Activated naive CD4-positive, alpha-beta T cell treated with Interleukin-2 at 50 U/mL for 16 hours (primary cell): Measurements from ENCODE around the gene PSMB4.
"Not testable (repeated sequence)": the region's sequence is repeated elsewhere in the genome, so short reads cannot be mapped to it uniquely, and the experiment has no call there.

Experiments used
- DNase-seq: peaks from one replicate; pipeline ENCODE4 v3.0.0-alpha.2; 2020

The PSMB4 gene

DNA sequence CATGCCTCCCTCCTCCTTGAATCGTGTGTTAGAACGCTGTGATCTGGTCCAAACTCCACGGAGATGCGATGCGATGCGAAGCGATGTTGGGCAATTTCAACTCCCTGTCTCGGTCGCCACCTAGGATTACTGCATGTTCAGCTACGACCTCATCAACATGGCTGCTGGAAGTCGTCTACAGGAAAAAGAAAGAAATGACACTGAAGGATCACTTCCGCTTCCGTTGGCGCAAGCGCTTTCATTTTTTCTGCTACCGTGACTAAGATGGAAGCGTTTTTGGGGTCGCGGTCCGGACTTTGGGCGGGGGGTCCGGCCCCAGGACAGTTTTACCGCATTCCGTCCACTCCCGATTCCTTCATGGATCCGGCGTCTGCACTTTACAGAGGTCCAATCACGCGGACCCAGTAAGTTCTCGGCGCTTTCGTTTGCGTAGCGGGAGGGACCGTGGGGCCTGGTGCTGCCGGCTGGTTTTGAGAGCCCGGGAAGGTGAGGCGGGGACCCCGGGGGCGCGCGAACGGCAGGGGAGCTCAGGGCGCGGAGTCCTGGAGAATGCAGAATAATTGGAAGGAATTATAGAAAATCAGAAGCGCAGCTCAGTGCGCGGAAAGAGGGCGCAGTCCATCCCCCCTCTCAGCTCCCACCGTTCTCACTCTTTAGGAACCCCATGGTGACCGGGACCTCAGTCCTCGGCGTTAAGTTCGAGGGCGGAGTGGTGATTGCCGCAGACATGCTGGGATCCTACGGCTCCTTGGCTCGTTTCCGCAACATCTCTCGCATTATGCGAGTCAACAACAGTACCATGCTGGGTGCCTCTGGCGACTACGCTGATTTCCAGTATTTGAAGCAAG is at the start of gene PSMB4:
PSMB4 (plus strand) TSS at position 250 of the 848 bp plus-strand sequence; CDS start at position 265, 15 bp downstream.
- DNase-seq: peak; percentile 83

DNA sequence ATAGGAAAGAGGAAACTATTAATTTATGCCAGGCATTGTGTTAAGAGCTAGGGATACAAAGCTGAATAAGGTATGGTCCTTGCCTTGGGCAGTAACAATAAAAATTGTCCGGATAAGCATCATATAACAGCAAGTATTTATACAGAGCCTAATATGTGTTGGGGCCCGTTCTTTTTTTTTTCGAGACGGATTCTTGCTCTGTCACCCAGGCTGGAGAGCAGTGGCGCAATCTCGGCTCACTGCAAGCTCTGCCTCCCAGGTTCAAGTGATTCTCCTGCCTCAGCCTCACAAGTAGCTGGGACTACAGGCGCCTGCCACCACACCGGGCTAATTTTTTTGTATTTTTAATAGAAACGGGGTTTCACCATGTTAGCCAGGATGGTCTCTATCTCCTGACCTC is 49.0 kb upstream of the PSMB4 start:
- not testable (repeated sequence) for DNase-seq

DNA sequence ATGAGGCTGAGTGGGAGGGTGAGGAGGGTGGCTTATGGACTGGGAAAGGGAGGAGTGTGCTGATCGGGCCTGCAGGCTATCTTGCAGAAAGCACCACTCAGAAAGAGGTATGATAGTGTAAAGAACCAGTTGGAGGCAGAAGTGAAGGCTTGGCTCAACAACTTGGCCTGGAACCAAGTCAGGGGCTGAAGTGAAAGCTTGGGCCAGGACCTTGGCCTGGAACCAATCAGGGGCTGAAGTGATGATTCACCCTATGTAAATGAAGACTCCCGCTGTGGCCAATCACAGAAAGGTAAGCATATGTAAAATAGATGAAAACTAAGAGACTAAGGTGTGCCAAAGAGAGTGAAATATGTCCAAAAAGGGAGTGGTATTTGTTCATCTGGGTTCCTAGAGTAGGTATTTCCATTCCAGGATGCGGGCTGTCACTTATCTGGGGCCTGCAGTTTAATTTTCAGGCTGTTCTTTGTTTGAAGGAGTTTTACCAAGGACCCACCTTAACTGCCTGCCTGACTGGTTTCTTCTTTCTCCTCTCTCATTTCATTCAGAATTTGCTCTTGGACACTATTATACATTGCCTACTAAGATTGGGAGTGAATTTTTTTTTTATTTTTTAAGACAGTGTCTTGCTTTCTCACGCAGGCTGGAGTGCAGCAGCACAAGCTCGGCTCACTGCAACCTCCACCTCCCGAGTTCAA is 47.2 kb upstream of the PSMB4 start:
- no peak for DNase-seq

DNA sequence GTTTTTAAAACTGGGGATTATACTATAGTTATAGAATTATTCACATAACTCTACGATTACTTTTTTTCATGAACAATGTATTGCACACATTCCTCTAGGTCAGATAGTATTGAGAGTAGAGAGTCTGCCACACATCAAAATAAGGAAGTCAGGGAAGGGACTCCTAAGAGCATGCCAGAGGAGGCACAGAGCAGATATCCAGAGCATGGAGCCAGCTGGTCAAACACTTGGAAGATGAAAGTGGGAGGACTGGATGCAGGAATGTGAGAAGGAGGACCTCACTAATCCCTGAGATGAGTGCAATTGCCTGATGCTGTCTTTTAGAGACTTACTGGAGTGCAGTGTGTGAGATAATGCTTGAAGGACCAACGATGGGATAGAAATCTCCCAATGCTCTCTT is 42.7 kb upstream of the PSMB4 start:
- no peak for DNase-seq

DNA sequence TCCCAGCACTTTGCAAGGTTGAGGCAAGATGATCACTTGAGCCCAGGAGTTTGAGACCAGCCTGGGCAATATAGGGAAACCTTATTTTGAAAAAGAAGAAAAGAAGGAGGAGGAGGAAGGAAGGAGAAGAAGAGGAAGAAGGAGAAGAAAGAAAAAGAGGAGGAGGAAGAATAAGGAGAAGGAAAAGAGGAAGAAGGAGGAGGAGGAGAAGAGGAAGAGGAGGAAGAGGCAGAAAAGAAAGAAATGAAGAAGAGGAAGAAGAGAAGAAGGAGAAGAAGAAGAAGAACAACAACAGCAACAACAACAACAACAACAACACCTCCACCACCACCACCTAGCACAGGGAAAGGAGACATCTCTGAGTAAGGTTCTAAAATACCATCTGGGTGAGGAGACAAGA is 37.5 kb upstream of the PSMB4 start:
- no peak for DNase-seq

DNA sequence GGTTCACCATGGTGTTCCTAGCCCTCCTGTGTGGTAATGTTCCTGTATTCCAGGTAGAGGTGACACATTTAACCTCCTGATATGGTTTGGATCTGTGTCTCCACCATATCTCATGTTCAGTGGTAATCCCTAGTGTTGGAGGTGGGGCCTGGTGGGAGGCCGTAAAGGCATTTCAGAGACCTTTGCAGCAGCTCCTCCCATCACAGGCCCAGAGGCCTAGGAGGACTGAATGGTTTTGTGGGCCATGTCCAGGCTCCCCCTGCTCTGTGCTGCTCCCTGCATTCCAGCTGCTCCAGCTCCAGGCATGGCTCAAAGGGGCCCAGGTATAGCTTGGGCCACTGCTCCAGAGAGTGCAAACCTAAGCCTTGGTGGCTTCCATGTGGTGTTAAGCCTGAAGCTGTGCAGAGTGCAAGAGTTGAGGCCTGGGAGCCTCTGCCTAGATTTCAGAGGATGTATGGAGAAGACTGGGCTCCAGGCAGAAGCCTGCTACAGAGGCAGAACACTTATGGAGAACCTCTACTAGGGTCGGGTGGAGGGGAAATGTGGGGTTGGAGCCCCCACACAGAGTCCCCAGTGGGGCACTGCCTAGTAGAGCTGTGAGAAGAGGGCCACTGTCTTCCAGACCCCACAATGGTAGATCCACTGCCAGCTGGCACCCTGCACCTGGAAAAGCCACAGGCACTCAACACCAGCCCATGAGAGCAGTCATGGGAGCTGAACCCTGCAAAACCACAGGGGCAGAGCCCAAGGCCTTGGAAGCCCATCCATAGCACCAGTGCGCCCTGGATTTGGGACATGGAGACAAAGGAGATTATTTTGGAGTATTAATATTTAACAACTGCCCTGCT is 36.8 kb upstream of the PSMB4 start:
- no peak for DNase-seq

DNA sequence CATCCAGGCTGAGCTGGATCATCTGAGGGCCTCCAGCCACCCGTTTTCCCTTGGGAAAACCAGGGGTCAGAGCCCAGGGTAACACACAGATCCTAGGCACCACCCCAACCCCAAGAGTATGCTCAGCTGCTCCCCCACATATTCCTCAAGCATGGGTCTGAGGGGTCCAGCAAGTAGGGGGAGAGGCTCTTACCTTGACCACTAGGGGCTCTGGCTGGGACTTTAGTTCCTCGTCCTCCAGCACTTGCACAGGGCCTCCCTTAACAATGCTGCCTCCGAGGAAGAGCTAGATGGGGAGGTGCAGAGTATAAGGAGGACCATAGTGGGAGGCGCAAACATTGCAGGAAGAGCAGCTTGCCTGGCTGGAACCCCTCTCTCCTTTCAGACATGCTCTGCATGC is 34.4 kb upstream of the PSMB4 start:
- DNase-seq: no peak

DNA sequence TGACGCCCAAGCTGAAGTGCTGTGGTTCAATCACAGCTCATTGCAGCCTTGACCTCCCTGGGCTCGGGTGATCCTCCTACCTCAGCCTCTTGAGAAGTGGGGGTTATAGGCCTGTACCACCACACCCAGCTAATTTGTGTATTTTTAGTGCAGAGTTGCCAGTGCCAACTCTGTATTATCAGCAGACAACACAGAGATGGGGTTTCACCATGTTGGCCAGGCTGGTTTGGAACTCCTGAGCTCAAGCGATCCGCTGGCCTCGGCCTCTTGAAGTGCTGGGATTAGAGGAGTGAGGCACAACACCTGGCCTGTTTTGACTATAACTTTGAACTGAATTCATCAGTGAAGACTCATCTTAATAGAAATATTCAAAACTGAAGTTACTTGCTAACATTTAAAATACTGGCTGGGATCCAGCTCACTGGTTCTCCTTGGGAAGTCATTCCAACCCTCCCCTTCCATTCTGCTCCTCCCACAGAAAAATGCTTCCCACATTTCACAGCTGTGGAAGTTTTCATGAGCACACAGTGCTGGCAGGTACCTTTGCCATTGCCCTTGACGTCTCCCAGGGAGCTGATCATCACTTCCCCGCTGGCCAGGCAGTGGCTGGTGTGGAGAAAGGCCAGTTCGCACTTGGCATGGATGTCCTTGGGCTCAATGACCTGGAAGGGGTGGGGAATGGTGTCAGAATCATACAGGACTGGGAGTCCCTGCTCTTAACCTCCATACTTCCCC is 31.5 kb upstream of the PSMB4 start:
- DNase-seq: no peak

DNA sequence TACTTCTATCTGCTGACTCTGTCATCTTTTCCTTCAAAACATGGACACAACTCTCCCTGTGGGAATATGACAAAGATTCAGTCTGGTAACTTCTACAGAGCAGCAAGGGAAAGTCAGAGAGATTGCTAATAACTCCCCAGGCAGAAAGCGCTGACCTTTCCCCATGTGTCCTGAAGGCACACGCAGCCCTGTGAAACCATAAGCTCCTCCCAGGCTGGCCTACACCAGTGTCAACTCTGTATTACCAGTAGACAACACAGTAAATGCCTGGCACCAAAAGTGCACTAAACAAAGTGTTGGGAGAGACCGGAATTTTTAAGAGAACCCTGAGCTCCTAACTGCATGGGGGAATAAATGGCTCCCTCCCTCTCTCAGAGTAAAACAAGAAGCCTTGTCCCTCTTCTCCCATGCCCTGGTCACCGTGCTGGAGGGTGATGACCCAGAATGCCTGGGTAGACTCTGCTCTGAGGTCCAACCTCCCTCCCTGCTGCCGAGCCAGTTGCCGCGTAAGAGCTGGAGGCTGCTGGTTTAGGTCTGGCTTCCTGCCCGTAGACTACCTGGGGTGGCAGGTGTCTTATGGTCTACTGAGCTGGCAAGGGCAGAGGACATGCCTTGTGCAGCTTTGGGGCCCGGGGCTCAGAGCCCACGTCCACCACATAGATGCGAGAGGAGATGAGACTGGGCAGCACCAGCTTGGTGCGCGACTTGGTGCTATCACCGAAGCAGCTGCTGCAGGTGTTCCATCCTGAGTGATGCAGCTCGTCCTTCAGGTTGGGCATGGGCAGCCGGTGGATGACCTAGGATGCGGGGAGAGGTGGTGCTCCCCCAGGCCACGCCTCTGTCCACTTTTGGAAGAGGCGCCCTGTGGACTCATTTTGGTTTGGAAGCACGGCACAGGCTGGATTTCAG is 30.7 kb upstream of the PSMB4 start:
- DNase-seq: no peak

DNA sequence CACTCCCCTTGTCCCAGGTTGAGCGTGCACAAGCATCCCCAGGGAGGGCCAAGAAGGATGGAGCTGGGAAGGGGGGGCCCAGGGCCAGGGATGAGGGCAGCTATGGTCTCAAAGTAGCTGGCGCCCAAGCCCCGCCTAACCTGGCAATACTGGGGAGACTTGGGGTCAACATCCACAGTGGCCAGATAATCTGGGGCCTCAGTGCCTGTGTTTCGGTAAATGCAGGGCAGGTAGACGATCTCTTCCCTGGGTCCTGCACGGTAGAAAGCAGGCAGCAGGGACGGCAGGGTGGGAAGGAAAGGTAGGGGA is 30.1 kb upstream of the PSMB4 start:
- DNase-seq: no peak

DNA sequence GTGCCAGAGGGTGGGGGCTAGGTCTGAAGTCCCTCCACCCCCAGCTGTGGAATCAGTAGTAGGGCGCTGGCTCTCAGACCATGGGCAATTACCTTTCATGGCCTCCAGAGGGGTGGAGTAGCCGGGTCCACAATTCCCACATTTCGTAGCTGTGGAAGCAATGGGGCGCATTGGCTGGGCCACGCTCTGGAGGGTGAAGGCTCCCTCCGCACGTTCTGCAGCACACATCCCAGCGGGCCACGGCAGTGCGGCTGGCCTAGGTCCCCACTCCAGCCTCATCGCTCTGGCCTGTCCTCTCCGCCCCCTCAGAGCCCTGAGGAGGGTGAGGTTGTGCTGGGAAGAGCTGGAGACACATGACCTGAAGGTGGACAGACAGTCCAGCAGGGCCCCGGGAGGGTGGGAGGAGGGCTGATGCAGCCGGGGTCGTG is 29.7 kb upstream of the PSMB4 start:
- DNase-seq: no peak

DNA sequence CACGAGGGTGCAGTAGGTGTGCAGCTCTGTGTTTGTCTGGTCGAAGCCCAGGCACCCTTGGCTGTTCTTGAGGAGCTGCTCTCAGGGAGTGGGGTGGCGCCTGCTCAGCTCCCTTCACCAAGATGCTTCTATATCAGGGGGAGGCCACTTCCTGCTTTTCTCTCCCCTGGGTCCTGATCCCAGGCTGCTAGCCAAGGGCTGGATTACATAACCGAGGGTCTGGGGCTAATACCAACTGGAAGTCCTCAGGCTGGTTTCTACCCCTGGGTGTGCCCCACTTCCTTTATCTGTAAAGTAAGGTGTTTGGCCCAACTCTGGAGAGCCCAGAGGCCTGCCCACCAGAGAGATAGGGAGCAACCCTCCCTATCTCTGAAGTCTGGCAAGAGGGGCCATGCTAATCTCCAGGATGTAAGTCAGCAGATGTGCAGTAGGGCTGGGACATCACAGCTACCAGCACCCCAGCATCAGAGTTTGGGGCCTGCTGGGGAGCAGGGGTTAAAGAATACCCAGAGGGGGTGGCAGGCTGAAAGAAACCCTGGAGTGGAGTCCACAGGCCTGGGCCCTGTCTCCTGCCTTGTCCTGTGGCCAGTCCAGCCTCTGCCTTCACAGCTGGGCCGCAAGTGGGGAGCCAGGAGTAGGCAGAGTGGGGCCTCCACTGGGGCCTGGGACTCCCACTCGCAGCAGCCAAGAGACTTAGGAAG is 29.0 kb upstream of the PSMB4 start:
- DNase-seq: no peak

DNA sequence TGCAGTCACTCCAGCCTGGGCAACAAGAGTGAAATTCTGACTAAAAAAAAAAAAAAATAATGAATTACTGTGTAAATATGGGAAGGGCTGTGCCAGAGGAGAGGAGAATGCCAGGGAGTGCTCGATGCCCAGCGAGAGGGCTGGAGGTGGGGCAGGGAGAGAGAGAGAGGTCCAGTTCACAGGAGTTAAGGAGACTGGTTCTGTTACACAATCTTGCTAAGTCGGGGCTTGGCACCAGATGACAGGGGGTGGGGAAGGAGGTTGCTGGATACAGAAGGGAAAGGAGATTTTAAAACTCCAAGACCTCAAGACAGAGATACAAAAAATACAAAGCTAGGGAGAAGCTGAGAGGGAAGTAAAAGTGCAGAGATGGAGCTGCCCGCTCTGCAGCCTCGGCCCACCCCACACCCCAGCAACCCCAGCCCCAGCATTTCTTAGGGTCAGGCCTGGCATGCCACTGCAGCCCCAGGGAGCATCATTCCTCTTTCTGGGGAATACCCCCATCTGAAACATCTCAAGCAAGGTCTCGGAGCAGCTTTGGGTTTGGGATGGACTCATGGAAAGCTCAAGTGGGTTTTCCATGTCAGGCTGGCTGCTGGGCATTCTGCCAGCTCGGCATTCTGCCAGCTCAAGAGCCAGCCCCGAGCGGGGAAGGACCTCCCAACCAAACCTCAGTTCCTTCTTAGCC is 27.9 kb upstream of the PSMB4 start:
- no peak for DNase-seq

DNA sequence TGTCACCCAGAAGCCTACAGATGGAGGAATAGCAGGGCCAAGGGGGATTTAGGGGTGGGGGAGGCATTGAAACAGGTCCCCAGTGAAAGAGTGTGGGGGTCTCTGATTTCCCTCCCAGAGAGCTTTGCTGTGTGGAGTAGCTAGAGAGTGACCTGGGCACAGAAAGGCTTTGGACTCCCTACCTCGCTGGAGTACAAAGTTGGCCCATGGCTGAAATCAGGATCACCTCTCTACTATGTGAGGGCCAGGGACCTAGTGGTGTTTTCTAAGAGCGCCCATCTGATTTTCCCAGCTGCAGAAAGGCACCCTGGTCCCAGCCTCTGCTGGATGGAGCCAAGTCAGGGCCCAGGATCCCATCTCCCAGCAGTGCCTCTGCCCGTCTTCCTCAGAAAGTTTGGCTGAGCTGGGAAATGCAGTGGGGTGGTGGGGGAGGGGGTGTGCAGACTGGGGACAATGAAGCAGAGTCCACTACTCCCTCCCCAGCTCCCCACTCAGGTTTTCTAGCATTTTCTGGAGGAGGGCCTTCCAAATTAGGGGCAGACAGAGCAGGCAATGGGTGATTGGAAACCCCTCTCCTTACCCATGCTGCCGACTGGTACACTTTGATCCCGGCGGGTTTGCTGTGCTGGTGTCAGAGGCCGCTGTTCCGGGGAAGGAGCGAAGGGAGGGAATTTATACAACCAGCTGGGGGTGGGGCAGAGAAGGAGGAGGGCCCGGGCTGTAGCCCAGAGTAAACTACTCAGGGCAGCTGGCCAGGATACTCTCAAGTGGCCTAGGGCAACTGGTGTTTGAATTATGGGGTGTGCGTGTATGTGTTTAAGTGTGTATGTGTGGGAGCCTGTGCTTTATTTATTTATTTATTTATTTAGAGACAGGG is 27.1 kb upstream of the PSMB4 start, which contains the start of gene SELENBP1:
SELENBP1 (minus strand) TSS at position 648 of the 877 bp plus-strand sequence; CDS start at position 584, 64 bp downstream.
- DNase-seq: no peak

DNA sequence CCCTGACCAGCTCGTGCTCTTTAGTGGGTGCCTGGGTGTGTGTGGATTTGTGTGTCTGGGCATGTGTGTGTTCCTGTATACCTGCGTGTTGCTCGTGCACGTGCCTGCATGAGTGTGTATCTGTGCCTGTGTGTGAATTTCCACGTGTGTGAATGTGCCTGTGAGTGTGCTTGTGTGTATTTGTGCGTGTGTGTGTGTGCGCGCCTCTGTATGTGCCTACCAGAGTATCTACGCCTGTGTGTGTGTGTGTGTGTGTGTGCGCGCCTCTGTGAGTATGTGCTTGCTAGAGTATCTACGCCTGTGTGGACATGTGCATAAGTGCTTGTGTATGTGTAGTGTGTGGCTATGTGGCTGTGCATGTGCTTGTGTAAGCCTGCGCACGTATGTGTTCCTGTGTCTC is 26.2 kb upstream of the PSMB4 start:
- no peak for DNase-seq

DNA sequence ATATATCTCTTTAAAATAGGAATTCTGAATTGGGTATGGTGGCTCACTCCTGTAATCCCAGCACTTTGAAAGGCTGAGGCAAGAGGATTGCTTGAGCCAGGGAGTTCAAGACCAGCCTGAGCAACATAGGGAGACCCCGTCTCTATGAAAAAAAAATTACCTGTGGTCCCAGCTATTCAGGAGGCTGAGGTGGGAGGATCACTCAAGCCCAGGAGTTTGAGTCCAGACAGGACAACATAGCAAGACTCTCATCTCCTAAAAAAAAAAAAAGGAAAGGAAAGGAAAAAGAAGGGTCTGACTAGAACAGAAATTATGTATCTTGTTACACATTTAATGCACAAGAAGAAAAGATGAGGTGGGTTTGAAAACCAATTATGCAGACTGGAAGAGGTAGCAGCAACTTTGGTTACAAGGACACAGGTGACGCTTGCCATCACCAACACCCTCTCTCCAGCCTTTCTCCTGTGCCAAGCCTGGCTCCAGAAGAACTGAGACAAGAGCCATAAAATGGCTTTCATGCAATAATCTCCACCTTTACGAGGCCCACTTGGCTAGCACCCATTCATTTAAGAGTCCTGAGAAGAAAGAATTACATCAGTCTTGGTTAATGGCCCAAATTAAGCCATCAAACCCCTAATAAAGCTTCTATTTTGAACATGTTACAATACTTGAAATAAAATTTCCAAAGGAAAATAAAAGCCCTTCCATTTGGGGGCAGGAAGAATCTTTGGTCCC is 22.1 kb upstream of the PSMB4 start:
- no peak for DNase-seq

DNA sequence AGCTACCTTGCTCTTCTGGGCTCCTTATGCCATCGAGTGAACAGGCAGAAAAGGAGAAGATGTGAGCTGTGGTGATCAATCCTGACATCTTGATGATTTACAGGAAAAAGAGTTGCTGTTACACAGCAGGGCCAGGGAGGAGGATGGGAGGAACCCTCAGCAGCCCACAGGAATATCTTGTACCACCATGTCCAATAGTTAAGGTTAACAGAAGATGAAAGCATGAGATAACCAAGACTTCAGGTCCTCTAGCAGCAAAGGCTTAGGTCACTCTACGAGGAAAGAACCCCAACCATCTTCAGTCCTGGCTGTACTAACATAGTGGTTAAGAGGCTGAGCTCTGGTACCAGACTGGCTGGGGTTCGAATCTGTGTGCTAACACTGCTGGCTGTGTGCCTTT is 14.8 kb upstream of the PSMB4 start:
- DNase-seq: no peak

DNA sequence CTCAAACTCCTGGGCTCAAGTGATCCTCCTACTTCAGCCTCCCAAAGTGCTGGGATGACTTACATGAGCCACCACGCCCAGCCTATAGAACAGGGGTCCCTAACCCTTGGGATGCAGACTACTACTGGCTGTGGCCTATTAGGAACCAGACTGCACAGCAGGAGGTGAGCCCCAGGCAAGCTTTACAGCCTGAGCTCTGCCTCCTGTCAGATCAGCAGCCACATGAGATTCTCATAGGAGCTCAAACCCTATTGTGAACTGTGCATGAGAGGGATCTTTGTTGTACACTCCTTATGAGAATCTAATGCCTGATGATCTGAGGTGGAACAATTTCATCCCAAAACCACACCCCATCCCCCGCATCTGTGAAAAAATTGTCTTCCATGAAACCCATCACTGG is 13.4 kb upstream of the PSMB4 start:
- DNase-seq: no peak
